Measurements from ENCODE around the gene MRGPRF. TPM values are rescaled to one million over a fixed set of nuclear protein-coding genes. Genes with fewer than 3 reads are reported as not detected.

Gene MRGPRF
- total and polyA plus RNA-seq, 2 of the 8 experiments (the other 6 are each of a cell fraction or from before 2014, with no cell fraction given): 7.5 to 11.0 TPM

GRCh38 chr11:69013009-69013951, at the start of gene MRGPRF (continued):
- TF ChIP-seq CHD7 (IDR thresholded peaks at IDR 0.05; ENCODE audit: insufficient replicate concordance, low read length) (no peak), SIX5 (IDR thresholded peaks at IDR 0.05; ENCODE audit: low read depth, low read length) (no peak), MAX (IDR thresholded peaks at IDR 0.05) (no peak), FOSL1 (IDR thresholded peaks at IDR 0.05; ENCODE audit: insufficient read depth, low read depth, low read length) (no peak), POU5F1 (IDR thresholded peaks at IDR 0.05; ENCODE audit: low read depth, low read length) (no peak), SUZ12 (IDR thresholded peaks at IDR 0.05; ENCODE audit: low read length) (0 out of 2 replicates have a peak, but pooled peaks have one; percentile 3), CBX5 (IDR thresholded peaks at IDR 0.05; ENCODE audit: low read depth, low read length) (no peak), POLR2A (IDR thresholded peaks at IDR 0.05; ENCODE audit: control extremely low read depth in 1 of 2, low read depth in 2 of 2, low read length in 2 of 2) (no peak), KDM5A (IDR thresholded peaks at IDR 0.05; ENCODE audit: low read length) (no peak), SP2 (IDR thresholded peaks at IDR 0.05; ENCODE audit: low read length) (no peak)

All from H1 (cell line).